Activated B cell treated with CpG ODN at 0.5 μM for 24 hours (primary cell): ENCODE results near the gene IFITM10. TPM values are rescaled to one million over a fixed set of nuclear protein-coding genes. Genes with fewer than 3 reads are reported as not detected.

Source experiments
- ATAC-seq: fragments of 200-7000 bp; cut with Tn5 transposase; one replicate; pipeline ENCODE4 v1.10.0; 2021; ENCODE audit warnings: low read depth, mild to moderate bottlenecking, moderate library complexity
- CTCF ChIA-PET: fragments of 350-600 bp; sonication (Branson Sonifier 250); formaldehyde crosslinking; loops from one replicate; lab custom pipeline; 2021; ENCODE audit warnings: antibody characterized with exemption; lab: Charles Lee
- POLR2A ChIA-PET: fragments of 350-600 bp; sonication (Branson Sonifier 250); formaldehyde crosslinking; loops from one replicate; lab custom pipeline; 2021; ENCODE audit warnings: antibody characterized with exemption; lab: Charles Lee
- DNase-seq: peaks from one replicate; pipeline ENCODE4 v3.0.0; 2022
- H3K27ac Mint-ChIP-seq: one replicate; pipeline ENCODE4 v1.8.0; 2020; ENCODE audit warnings: mixed read lengths
- H3K27me3 Mint-ChIP-seq: one replicate; pipeline ENCODE4 v1.8.0; 2021; ENCODE audit warnings: mixed read lengths
- H3K36me3 Mint-ChIP-seq: one replicate; pipeline ENCODE4 v1.8.0; 2021; ENCODE audit warnings: low read depth, mixed read lengths
- H3K4me1 Mint-ChIP-seq: one replicate; pipeline ENCODE4 v1.8.0; 2021; ENCODE audit warnings: mixed read lengths
- H3K4me3 Mint-ChIP-seq: one replicate; pipeline ENCODE4 v1.8.0; 2020; ENCODE audit warnings: mild to moderate bottlenecking, mixed read lengths
- H3K9me3 Mint-ChIP-seq: one replicate; pipeline ENCODE4 v1.8.0; 2020; ENCODE audit warnings: mixed read lengths
- intact Hi-C: fragments of 100-400 bp; cut with micrococcal nuclease; formaldehyde crosslinking; loops from one replicate; pipeline ENCODE4 v1.15.1; 2024
- total RNA-seq: library from RNA; stranded (reverse); gene quantifications from 2 replicates; pipeline ENCODE4 v1.2.3, GENCODE V29; 2022
- TF ChIP-seq, protein P1 (sequence below): fragments of 200-600 bp; IDR thresholded peaks from one replicate; pipeline ENCODE4 v1.8.0; 2022; ENCODE audit warnings: antibody characterized with exemption, mild to moderate bottlenecking

Gene IFITM10
- total RNA-seq, 1 donor from 2014 or later, result not detected

DNA sequence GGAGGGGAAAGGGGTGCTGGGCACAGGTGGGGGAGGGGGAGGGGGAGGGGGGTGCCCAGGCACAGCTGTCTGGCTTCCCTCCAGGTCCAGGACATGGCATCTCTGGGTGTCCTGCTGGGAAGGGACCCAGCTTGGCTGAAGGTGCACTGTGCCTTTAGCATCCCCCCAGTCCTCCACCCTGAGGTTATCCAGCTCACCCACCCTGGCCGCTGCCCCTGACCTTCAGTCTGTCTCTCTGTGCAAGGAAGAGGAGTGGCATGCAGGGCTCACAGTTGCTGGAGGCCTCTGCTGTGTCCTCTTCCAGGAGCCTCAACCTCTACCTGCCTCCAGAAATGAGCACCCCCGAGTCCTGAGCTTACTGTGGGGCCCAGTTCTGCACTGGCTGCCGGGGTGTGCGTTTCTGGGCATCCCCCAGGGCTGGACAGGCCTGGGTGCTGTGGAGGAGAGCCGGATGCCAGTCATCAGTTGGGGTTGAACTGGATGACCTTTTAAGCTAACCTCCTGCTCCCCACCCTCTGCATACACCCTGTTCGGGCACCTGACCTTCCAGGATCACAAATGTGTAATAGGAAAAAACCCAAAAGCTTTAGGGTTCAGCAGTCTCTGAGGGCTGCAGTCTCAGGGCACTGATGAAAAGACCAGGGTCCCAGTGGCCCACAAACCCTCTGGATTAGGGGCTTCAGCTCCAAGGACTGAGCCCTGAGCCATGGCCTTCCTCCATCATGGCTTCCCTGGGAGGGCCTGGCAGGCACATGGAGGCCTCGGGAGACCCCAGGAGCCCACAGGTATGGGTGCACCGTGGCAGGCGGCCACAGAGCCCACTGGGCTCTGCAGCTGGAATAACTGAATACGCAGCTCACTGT is 23.0 kb upstream of the IFITM10 start:
- intact Hi-C loops, result no loop called here
- no peaks in the 10 kb centered on the region for H3K36me3 Mint-ChIP-seq
- H3K4me3 Mint-ChIP-seq, result no peak overlapping the region
- H3K27ac Mint-ChIP-seq, result no peak overlapping the region
- ChIA-PET POLR2A (no interaction called here), CTCF (interaction anchor here (1.3 kb wide), 1 partner anchor 79 kb away, joined by 4 read pairs; no protein-coding TSS in a partner anchor)
- no peaks in the 10 kb centered on the region for H3K9me3 Mint-ChIP-seq
- H3K4me1 Mint-ChIP-seq, result peaks cover 6% of the 10 kb centered on the region
- H3K27me3 Mint-ChIP-seq, result peaks cover 39% of the 10 kb centered on the region
- TF ChIP-seq, protein P1, sequence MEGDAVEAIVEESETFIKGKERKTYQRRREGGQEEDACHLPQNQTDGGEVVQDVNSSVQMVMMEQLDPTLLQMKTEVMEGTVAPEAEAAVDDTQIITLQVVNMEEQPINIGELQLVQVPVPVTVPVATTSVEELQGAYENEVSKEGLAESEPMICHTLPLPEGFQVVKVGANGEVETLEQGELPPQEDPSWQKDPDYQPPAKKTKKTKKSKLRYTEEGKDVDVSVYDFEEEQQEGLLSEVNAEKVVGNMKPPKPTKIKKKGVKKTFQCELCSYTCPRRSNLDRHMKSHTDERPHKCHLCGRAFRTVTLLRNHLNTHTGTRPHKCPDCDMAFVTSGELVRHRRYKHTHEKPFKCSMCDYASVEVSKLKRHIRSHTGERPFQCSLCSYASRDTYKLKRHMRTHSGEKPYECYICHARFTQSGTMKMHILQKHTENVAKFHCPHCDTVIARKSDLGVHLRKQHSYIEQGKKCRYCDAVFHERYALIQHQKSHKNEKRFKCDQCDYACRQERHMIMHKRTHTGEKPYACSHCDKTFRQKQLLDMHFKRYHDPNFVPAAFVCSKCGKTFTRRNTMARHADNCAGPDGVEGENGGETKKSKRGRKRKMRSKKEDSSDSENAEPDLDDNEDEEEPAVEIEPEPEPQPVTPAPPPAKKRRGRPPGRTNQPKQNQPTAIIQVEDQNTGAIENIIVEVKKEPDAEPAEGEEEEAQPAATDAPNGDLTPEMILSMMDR, result no peak
- DNase-seq (no peak), ATAC-seq (no peak)

DNA sequence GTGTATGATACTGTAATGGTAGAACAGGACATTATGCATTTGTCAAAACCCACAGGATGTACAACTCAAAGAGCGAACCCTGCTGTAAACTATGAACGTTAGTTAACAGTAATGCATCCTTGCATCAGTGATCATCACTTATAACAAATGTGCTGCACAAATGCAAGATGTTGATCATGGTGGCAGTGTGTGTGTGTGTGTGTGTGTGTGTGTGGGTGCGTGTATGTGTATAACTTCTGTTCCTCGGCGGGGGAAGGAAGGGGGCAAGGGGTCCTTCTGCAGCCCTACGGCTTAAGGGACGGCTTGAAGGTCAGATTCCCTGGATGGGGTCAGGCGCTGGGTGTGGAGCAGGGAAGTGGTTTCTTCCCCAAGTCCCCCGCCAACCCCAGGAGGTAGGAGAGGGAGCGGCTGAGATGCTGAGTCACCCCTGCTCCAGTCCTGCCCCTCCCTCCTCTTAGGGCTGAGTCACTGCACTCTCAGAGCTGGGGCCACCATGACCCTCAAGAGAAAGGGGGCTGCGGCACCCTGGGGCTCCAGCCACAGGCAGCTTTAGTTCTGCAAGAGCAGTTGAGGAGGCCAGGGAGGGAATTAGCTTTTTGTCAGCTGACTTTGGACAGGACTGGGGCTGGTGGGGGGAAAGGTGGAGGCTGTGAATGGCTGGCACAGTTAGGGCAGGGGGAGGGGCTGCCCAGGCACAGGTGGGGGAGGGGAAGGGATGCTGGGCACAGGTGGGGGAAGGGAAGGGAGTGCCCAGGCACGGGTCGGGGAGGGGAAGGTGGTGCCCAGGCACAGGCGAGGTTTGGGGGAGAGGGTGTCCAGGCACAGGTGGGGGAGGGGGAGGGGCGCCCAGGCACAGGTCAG is 22.1 kb upstream of the IFITM10 start:
- POLR2A ChIA-PET, result no interaction called here
- peaks cover 39% of the 10 kb centered on the region for H3K27me3 Mint-ChIP-seq

DNA sequence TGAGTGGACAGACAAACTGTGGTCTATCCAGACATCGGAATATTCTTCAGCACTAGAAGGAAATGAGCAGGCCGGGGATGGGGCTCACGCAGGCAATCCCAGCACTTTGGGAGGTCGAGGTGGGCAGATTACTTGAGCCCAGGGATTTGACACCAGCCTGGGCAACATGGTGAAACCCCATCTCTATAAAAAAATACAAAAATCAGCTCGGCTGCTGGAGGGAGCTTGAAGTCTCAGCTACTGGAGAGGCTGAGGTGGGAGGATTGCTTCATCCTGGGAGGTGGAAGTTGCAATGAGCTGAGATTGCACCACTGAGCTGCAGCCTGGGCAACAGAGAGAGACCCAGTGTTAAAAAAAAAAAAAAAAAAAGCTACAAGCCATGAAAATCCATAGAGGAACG is 21.3 kb upstream of the IFITM10 start:
- POLR2A ChIA-PET, result no interaction called here
- H3K27me3 Mint-ChIP-seq, result peaks cover 36% of the 10 kb centered on the region
- ATAC-seq, result no peak
- no peaks in the 10 kb centered on the region for H3K36me3 Mint-ChIP-seq
- CTCF ChIA-PET, result no interaction called here
- no peak overlapping the region for H3K4me3 Mint-ChIP-seq
- intact Hi-C loops, result no loop called here
- peaks cover 6% of the 10 kb centered on the region for H3K4me1 Mint-ChIP-seq
- no peaks in the 10 kb centered on the region for H3K9me3 Mint-ChIP-seq
- TF ChIP-seq, protein P1, result no peak
- H3K27ac Mint-ChIP-seq, result no peak overlapping the region
- no peak for DNase-seq

More for the DNA sequence above, 22.1 kb upstream of the IFITM10 start:
- H3K36me3 Mint-ChIP-seq, result no peaks in the 10 kb centered on the region
- H3K27ac Mint-ChIP-seq, result no peak overlapping the region
- no peaks in the 10 kb centered on the region for H3K9me3 Mint-ChIP-seq
- peak; percentile 49 for ATAC-seq
- DNase-seq, result no peak
- CTCF ChIA-PET, result no interaction called here
- TF ChIP-seq, protein P1, result no peak
- intact Hi-C loops, result no loop called here
- H3K4me1 Mint-ChIP-seq, result peaks cover 6% of the 10 kb centered on the region
- no peak overlapping the region for H3K4me3 Mint-ChIP-seq

DNA sequence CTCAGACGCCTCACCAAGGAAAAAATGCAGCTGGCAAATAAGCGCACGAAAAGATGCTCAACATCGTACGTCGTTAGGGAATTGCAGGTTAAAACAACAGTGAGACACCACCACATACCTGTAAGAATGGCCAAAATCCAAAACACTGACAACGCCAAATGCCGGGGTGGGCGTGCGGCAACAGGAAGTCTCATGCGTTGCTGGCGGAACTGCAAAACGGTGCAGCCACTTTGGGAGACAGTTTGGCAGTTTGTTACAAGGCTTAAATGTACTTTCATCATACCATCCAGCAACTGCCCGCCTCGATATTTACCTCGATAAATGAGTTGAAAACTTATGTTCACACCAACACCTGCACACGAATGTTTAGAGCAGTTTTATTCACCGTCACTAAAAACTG is 20.9 kb upstream of the IFITM10 start:
- TF ChIP-seq, protein P1, result no peak
- Mint-ChIP-seq H3K4me1 (peaks cover 6% of the 10 kb centered on the region), H3K27ac (no peak overlapping the region), H3K36me3 (no peaks in the 10 kb centered on the region), H3K9me3 (no peaks in the 10 kb centered on the region), H3K27me3 (peaks cover 35% of the 10 kb centered on the region), H3K4me3 (no peak overlapping the region)
- ChIA-PET POLR2A (no interaction called here), CTCF (no interaction called here)
- DNase-seq, result no peak
- intact Hi-C loops, result no loop called here
- ATAC-seq, result no peak

DNA sequence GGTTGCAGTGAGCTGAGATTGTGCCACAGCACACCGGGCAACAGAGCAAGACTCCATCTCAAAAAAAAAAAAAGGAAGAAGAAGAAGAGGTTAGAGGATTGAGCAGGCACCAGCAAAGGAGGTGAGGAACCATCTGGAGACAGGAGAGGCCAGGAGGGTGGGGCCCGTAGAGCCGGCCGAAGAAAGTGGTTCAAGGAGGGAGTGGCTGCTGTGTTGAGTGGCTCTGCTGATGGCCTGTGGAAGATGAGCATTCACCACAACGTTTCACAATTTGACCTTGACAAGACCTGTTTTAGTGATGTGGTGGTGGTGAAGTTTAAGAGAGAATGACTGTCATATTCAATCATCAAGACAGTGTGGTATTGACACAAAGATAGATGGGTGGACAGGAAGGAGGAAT is 20.1 kb upstream of the IFITM10 start:
- Mint-ChIP-seq H3K4me3 (no peak overlapping the region), H3K4me1 (peaks cover 6% of the 10 kb centered on the region), H3K9me3 (no peaks in the 10 kb centered on the region), H3K27me3 (peaks cover 35% of the 10 kb centered on the region), H3K36me3 (no peaks in the 10 kb centered on the region), H3K27ac (no peak overlapping the region)
- TF ChIP-seq, protein P1, result no peak
- ChIA-PET CTCF (no interaction called here), POLR2A (no interaction called here)
- intact Hi-C loops, result no loop called here
- ATAC-seq (no peak), DNase-seq (no peak)
